ENCODE data around the gene CD300LD. TPM values are rescaled to one million over a fixed set of nuclear protein-coding genes. Genes with fewer than 3 reads are reported as not detected.

Gene CD300LD
- total RNA-seq = not detected in 2 replicates

DNA sequence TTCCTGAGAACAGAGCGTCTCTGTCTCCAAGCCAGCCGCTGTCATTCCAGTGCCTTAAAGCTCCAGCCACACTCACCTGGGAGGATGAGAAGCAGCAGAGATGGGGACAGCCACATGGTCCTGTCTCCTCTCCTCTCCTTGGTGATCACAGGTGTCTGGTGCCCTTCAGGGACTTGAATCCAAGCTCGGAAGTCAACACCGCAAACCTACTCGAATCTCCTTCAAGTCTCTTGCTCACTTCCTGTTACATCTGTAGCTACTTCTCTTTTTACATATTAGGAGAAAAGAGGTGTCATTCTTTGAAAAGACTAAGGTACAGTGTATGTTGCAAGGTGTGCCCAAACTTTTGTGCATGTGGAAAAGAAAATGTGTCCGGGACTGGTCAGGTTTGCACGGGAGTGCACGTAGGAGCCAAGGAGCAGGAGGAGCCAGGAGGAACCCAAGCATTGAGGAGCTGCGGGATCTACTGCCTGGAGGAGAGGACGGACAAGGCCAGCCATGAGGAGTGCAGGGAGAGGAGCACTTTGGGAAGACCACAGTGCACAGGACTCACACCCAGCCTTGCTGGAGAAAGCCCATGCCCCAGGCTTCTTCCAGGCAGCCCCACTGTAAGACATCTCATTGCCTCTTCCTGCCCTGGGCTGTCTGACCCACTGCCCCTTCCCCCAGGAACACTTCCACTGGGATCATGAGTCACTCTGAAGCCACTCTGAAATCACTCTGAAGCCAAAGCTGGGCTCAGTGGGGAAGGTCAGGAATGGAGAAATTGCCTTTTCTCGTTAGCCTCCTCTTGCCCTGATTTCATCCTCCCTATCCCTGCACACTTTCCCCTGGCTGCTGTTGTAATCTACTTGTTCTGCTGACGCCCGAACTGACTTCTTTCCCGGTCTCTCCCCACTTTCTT, at the start of gene CD300LD:
Gene CD300LD, minus strand, starts transcription at position 197 of the 904 bp plus-strand sequence. Its CDS starts 81 bp downstream, at position 116.

DNA sequence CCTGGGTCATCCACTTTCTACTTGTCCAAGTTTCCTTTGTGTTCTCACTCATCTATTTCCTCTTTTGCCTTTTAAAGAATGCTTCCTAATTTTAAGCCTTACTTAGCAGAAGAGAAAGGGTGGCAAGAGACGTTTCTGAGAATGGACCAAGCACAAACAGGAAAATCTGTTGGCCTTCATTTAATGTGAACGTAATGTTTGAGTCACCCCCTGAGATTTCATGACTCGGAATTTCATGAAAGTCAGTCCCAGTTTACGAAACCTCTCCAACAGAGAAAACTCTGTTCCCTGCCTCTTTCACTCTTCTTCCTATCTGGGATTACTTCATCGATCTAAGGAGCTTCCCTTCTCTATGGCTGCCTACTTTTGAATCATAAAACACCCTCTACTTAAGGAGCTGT, 31.6 kb upstream of the CD300LD start, which contains the start of gene CD300E:
Gene CD300E, minus strand, starts transcription at position 46 of the 401 bp plus-strand sequence. CDS start 117 bp downstream, outside the sequence.

DNA sequence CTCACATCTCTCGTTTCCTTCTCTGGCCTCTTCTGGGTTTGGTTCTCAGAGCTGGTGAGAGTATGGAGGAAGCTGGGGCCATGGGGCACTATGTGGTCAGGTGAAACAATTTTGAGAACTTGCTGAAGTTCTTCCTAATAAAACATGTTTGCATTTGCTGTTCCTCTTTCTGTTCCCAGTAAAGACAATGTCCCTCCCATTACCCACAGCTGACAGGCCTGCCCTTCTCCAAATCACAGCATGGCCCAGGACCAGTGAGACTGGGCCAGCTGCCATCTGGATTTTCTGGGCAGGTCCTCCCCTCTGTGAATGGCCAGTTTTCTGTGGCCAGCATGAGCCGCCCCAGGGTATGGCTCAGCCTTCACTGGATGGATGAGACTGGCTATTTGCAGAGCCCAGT, 24.7 kb downstream of the CD300LD start, which contains the start of gene CD300H:
Gene CD300H, minus strand, starts transcription at position 113 of the 400 bp plus-strand sequence.

DNA sequence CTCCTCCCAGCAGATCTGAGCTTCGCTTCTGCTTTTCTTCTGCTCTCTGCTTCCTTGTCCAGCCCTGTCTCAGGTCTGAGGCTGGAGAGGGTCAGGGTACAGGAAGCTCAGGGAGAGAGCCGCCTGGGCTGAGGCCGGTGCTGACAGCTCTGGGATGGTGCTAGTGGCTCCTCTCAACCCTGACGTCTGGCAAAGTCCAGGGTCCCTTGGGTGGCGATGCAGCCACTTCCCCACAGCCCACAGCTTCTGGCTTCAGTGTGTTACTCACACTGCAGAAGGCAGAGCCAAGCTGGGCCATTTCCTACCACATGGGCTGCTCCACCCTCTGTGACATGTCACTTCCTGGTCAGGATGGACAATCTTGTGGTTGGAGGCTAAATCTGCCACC, 46.2 kb downstream of the CD300LD start, which contains the start of gene CD300C:
Gene CD300C, minus strand, starts transcription at position 273 of the 388 bp plus-strand sequence. CDS start 333 bp downstream, outside the sequence.

DNA sequence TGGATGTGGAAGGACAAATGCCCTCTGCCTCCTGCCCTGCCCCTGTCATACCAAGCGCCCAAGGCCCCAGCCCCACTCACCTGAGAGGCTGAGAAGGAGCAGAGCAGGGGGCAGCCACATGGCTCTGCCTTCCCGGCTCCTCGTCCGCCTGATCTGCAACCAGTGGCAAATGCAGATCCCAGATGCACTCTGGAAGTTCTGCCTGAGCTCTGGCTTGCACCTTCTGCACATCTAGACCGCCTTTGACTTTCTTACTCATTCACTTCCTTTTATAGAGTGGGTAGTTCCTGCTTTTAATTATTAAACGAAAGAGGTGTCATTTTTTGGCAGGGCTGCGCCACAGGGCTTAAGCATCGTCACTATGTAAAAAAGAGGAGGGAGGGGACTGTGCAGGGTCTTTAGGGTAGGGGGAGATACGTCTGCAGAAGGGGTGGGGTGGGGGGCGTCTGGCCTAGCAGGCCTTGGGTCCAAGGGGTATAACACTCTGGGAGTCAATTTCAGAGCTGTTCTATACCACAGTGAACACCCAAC, 60.8 kb downstream of the CD300LD start, which contains the start of gene CD300LB:
Gene CD300LB, minus strand, starts transcription at position 245 of the 531 bp plus-strand sequence. Its CDS starts 125 bp downstream, at position 120.

Other genes with a start within 250 kb of the CD300LD start
- not detected in 2 replicates for gene BTBD17, start 230.4 kb downstream of the CD300LD start, total RNA-seq
- gene GPR142, start 224.8 kb downstream of the CD300LD start, total RNA-seq = not detected in 2 replicates
- 11.7 and 19.5 TPM in 2 replicates for gene GPRC5C, start 160.2 kb downstream of the CD300LD start, total RNA-seq
- not detected in 2 replicates for gene CD300A, start 125.6 kb downstream of the CD300LD start, total RNA-seq
- not detected in 2 replicates for gene CD300LB, start 60.8 kb downstream of the CD300LD start, total RNA-seq
- not detected in 2 replicates for gene CD300C, start 46.2 kb downstream of the CD300LD start, total RNA-seq
- gene CD300H, start 24.8 kb downstream of the CD300LD start, total RNA-seq = 0.46 TPM in 1 of 2 replicates, not detected in the other
- not detected in 2 replicates for gene CD300E, start 31.5 kb upstream of the CD300LD start, total RNA-seq
- not detected in 2 replicates for gene CD300LF, start 120.6 kb upstream of the CD300LD start, total RNA-seq
- 0.05 and 0.42 TPM in 2 replicates for gene RAB37, start 145.0 kb upstream of the CD300LD start, total RNA-seq
- gene NHERF1, start 156.3 kb upstream of the CD300LD start, total RNA-seq = 215 and 238 TPM in 2 replicates
- gene NAT9, start 184.1 kb upstream of the CD300LD start, total RNA-seq = 22.3 and 24.6 TPM in 2 replicates

All from airway epithelial cell (primary cell).